OCI-LY1 (cell line): ENCODE measurements around the gene HNRNPF.
"Not testable (repeated sequence)": the region's sequence is repeated elsewhere in the genome, so short reads cannot be mapped to it uniquely, and the experiment has no call there.

Experiments used
- EZH2 ChIP-seq: fragments of 200-600 bp; sonication (generic), shearing (Covaris generic); IDR thresholded peaks from 2 replicates; pipeline ENCODE4 v1.8.0; 2017; ENCODE audit warnings: borderline replicate concordance, mixed run types, mild to moderate bottlenecking, antibody characterized with exemption, low read length, moderate library complexity, mixed read lengths
- TF ChIP-seq, protein P1 (sequence below): fragments of 200-600 bp; sonication (generic), shearing (Covaris generic); IDR thresholded peaks from 2 replicates; pipeline ENCODE4 v1.5.1; 2017; ENCODE audit warnings: mild to moderate bottlenecking, antibody characterized with exemption, low read length, moderate library complexity, mixed read lengths

- not testable (repeated sequence) for TF ChIP-seq EZH2
- TF ChIP-seq, protein P1, sequence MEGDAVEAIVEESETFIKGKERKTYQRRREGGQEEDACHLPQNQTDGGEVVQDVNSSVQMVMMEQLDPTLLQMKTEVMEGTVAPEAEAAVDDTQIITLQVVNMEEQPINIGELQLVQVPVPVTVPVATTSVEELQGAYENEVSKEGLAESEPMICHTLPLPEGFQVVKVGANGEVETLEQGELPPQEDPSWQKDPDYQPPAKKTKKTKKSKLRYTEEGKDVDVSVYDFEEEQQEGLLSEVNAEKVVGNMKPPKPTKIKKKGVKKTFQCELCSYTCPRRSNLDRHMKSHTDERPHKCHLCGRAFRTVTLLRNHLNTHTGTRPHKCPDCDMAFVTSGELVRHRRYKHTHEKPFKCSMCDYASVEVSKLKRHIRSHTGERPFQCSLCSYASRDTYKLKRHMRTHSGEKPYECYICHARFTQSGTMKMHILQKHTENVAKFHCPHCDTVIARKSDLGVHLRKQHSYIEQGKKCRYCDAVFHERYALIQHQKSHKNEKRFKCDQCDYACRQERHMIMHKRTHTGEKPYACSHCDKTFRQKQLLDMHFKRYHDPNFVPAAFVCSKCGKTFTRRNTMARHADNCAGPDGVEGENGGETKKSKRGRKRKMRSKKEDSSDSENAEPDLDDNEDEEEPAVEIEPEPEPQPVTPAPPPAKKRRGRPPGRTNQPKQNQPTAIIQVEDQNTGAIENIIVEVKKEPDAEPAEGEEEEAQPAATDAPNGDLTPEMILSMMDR, result not testable (repeated sequence)
These were observed 45.0 kb upstream of the HNRNPF start for GRCh38 chr10:43454025-43454424.
